Testis (tissue), 3 donors: ENCODE results near the gene STX16. TPM values are rescaled to one million over a fixed set of nuclear protein-coding genes. Genes with fewer than 3 reads are reported as not detected.
A peak's percentile ranks its signal among the peaks of the same experiment; 100 is the strongest.

Source experiments
- DNase-seq: peaks from one replicate; pipeline ENCODE4 v3.0.0-alpha.2; 2019
- H3K27ac ChIP-seq, 2 donors: fragments of 200-600 bp; sonication (generic); one replicate each; pipeline ENCODE4 v1.5.1; 2019
- H3K27me3 ChIP-seq: fragments of 200-600 bp; sonication (generic); one replicate; pipeline ENCODE4 v1.5.1; 2019
- H3K36me3 ChIP-seq: fragments of 200-600 bp; sonication (generic); one replicate; pipeline ENCODE4 v1.5.1; 2017; ENCODE audit warnings: low read depth; ENCODE audit errors: missing control alignments
- H3K4me1 ChIP-seq: fragments of 200-600 bp; sonication (generic); one replicate; pipeline ENCODE4 v1.5.1; 2019
- H3K4me3 ChIP-seq, 2 donors: fragments of 200-600 bp; sonication (generic); one replicate each; pipeline ENCODE4 v1.5.1; 2017 to 2019
- H3K9me3 ChIP-seq: fragments of 200-600 bp; sonication (generic); one replicate; pipeline ENCODE4 v1.5.1; 2017
- CTCF ChIP-seq, 3 experiments: fragments of 450-650 bp in 2 of 3; fragments of 200-600 bp in 1 of 3; sonication (generic) in 1 of 3; IDR thresholded peaks; one replicate each; pipeline ENCODE4 v1.5.1; 2016 to 2019; ENCODE audit warnings: antibody characterized with exemption in 3 of 3, mild to moderate bottlenecking in 2 of 3, moderate library complexity in 1 of 3
- POLR2A ChIP-seq: fragments of 450-650 bp; IDR thresholded peaks from one replicate; pipeline ENCODE4 v1.6.1; 2017; ENCODE audit warnings: antibody characterized with exemption, mild to moderate bottlenecking, moderate library complexity
- WGBS, 2 donors: methylation state at CpG; one replicate each; pipeline ENCODE4 v1.1.5; 2018; 5-methylcytosine and 5-hydroxymethylcytosine counted together
- intact Hi-C: fragments of 100-400 bp; cut with DNase I; formaldehyde crosslinking; loops from one replicate; pipeline ENCODE4 v1.15.1; 2023; ENCODE audit warnings: low total_unique reads
- polyA plus RNA-seq: library from polyadenylated mRNA; stranded (reverse); fragments of 350-450 nt; fragmentation: Illumina TruSeq; extraction: RNeasy Lipid Tissue Mini Kit (QIAGEN cat#74804); gene quantifications from one replicate; pipeline ENCODE4 v1.2.3, GENCODE V29; 2014; ENCODE audit warnings: low read depth, low replicate concordance; ENCODE audit not compliant: insufficient read depth
- total RNA-seq, 2 donors: library from RNA; depleted of rRNA; stranded (reverse); fragments of >200 nt; gene quantifications; one replicate each; pipeline ENCODE4 v1.2.3, GENCODE V29; 2016

STX16 gene
- total and polyA plus RNA-seq, 3 donors from 2014 or later = 79.3 to 124 (median 107) TPM

DNA sequence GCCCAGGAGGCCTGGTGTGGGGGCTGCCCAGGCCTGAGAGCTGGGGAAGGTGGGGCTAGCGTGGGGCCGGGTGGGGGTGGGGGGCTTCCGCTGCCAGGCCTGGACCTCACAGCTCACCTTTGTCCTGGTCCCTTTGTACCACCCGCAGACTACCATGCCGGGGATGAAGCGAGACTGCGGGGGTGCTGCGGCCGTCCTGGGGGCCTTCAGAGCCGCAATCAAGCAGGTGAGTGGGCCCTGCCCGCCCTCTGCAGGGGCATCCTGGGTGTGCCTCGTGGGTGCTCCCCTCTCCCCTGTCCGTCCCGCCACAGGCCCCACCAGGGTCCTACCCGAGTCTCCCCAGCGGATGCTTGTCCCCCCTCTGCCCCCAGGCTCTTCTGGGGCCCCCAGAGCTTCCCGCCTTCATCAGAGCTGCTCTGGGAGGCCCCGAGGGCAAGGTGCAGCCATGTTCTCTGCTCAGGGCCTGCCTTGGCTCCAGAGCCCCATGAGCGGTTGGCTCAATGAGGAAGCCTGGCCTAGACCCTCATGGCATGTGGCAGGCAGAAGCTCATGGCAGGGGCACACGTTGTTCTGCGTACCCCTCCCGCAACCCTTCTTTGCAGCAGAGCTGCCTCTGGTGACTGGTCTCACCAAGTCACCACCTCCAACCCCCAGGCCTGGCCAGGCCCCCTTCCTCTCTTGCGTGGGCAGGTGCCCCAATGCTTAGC, 56.0 kb downstream of the STX16 start:
- TF ChIP-seq POLR2A (no peak), CTCF (IDR thresholded peaks at IDR 0.05) (no peak)
- WGBS, 2 donors = 93 to 96% methylated on average over 5 to 23 of the region's 23 CpGs
- no peak for DNase-seq

GRCh38 chr20:58707770-58708169, 56.7 kb downstream of the STX16 start:
- intact Hi-C loops = no loop called here
- no peak overlapping the region for H3K27ac ChIP-seq
- no peak for TF ChIP-seq CTCF (IDR thresholded peaks at IDR 0.05)
- no peak for TF ChIP-seq POLR2A
- H3K4me3 ChIP-seq = no peak overlapping the region
- no peaks in the 10 kb centered on the region for H3K4me1 ChIP-seq
- no peak for DNase-seq
- no peaks in the 10 kb centered on the region for H3K36me3 ChIP-seq
- no peaks in the 10 kb centered on the region for H3K9me3 ChIP-seq
- H3K27me3 ChIP-seq = no peaks in the 10 kb centered on the region
- 93 to 96% methylated on average over 10 of the region's 10 CpGs for WGBS, 2 donors

More for the DNA sequence above, 56.0 kb downstream of the STX16 start:
- intact Hi-C loops = no loop called here
- Histone ChIP-seq H3K4me1 (no peaks in the 10 kb centered on the region), H3K36me3 (no peaks in the 10 kb centered on the region), H3K4me3 (no peak overlapping the region), H3K27me3 (no peaks in the 10 kb centered on the region), H3K27ac (no peak overlapping the region), H3K9me3 (no peaks in the 10 kb centered on the region)

DNA sequence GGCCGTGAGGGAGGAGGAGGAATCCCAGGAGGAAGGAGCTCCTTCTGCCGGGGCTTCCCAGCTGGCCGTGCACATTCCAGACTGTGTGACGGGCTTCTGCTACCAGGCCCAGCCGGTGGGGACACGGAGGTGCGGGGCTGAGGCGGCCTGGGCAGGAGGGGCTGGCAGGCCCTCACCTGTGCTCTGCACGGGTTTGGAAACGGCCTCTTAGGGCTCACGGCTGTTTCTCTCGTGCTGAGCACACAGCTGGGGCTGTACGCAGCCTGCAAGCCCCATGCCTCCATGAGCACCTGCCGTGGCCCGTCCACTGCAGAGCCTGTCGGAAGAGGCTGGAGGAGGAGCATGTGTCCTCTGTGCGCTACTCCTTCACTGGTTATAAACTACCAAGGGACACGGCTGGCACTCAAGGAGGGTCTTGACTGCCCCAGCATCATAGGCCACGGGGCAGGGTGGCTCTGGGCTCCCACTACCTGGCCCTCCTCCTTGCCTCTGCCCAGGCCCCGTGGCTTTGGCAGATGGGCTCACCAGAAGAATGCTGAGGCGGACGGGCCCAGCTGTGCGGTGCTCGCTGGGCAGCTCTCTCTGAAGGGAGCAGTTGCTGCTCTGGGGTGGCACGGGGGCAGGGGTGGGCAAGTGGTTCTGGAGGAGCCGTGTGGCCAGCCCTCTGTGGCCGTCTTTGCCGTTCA, 57.3 kb downstream of the STX16 start:
- no peak for TF ChIP-seq POLR2A
- intact Hi-C loops = no loop called here
- Histone ChIP-seq H3K4me1 (no peaks in the 10 kb centered on the region), H3K27me3 (no peaks in the 10 kb centered on the region), H3K4me3 (no peak overlapping the region), H3K9me3 (no peaks in the 10 kb centered on the region), H3K36me3 (no peaks in the 10 kb centered on the region), H3K27ac (no peak overlapping the region)
- 92 to 96% methylated on average over 16 to 28 of the region's 28 CpGs for WGBS, 2 donors
- peak; percentile 6 for DNase-seq

DNA sequence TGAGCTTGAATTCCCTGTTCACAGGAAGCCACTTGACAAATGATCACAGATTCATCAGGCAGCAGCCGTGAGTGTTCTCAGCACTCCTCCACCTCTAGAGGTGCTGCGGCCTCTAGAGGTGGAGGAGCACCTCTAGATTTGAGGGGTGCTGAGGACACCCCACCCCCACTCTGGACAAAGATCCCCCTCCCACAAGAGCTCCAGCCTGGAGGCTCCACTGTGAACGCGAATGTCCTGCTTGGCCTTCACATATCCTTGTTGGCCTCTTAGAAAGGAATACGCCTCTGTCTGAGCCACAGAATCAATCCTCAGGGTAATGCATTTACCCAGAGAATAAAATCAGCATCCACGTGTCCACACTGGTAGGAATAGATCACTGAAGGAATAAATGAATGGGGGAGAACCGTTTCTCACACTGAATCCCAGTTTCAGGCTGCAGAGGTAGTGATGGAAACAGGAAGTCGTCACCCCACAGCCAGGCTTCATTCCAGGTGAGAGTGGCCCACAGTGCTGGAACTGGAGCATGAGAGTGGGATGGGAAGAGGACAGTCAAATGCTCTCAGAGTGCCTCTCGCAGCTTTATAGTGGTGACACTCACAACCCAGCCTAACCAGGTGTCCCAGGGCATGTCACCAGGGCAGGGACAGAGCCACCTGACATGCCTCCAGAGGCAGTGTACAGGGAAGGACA, 58.1 kb downstream of the STX16 start:
- no peaks in the 10 kb centered on the region for H3K36me3 ChIP-seq
- no peak overlapping the region for H3K27ac ChIP-seq
- TF ChIP-seq POLR2A (no peak), CTCF (IDR thresholded peaks at IDR 0.05) (no peak)
- H3K4me1 ChIP-seq = no peaks in the 10 kb centered on the region
- no peaks in the 10 kb centered on the region for H3K9me3 ChIP-seq
- DNase-seq = peak; percentile 6
- H3K4me3 ChIP-seq = no peak overlapping the region
- H3K27me3 ChIP-seq = no peaks in the 10 kb centered on the region
- intact Hi-C loops = no loop called here
- 87 to 93% methylated on average over 9 of the region's 9 CpGs for WGBS, 2 donors

DNA sequence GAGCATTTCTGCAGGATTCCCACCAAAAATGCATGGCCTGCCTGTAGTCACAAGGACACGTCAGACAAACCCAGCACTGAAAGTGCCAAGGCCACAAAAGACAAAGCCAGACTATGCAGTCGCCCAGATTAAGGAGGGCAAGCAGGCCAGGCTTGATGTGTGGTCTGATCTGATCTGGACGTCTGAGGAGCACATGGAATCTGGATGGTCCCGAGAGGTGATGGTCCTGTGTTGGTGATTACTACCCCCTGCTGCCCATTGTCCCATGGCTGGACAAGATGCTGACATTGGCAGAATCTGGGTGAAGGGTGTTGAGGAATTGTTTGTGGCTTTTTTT, 58.6 kb downstream of the STX16 start:
- WGBS, 2 donors = 73 to 83% methylated on average over 3 to 4 of the region's 4 CpGs
- H3K4me3 ChIP-seq = no peak overlapping the region
- H3K27me3 ChIP-seq = no peaks in the 10 kb centered on the region
- intact Hi-C loops = no loop called here
- no peak for TF ChIP-seq CTCF (IDR thresholded peaks at IDR 0.05)
- TF ChIP-seq POLR2A = no peak
- H3K36me3 ChIP-seq = no peaks in the 10 kb centered on the region
- no peaks in the 10 kb centered on the region for H3K9me3 ChIP-seq
- DNase-seq = peak; percentile 13
- no peaks in the 10 kb centered on the region for H3K4me1 ChIP-seq
- no peak overlapping the region for H3K27ac ChIP-seq
